ENCODE data around the gene TMTC3.

The TMTC3 gene

GRCh38 chr12:88227263-88227662, 85.2 kb downstream of the TMTC3 start:
- no peak for DNase-seq (ENCODE audit: low read depth)

DNA sequence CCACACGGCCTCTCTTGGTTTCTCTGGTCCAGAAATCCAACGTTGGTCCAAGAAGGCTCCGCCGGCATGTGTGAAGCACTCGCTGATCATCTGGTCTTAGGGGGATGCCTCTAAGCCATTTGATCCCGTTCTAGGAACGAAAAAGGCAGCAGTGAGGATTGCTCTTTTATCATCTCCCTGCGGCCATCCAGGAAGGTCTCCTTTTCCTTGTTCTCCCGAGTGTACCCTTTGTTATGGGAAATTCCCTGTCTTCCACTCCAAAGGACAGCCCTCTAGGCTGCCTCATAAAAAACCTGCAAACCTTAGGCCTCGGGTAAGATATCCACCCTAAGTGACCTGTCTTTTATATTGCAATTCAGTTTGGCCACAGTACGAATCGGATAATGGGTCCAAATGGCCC, 85.8 kb downstream of the TMTC3 start:
- DNase-seq (ENCODE audit: low read depth), result no peak

GRCh38 chr12:88228720-88229119, 86.6 kb downstream of the TMTC3 start:
- no peak for DNase-seq (ENCODE audit: low read depth)

- DNase-seq (ENCODE audit: low read depth), result no peak
Measured at GRCh38 chr12:88230271-88230670, 88.2 kb downstream of the TMTC3 start.

GRCh38 chr12:88235183-88235833, 93.2 kb downstream of the TMTC3 start:
- DNase-seq (ENCODE audit: low read depth), result no peak

GRCh38 chr12:88237954-88238353, 95.8 kb downstream of the TMTC3 start:
- DNase-seq (ENCODE audit: low read depth), result no peak

DNA sequence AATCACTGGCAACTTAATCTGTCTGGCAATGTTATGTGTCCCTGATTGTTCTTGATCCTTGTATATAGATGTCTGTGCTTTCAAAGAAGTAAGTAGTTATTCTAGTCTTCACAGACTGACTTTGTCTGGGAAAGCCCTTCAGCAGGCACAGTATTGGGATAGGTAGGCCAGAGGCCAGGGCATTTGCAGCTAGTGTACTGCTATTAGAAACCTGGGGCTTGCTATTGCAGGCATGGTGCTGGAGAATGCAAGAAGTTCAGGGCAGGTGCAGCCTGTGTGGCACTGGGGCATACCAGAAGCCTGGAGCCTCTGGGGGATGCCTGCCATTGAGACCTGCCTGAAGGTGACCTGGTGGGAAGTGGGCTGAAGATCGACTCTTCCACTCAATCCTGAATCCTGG, 96.3 kb downstream of the TMTC3 start:
- no peak for DNase-seq (ENCODE audit: low read depth)

DNA sequence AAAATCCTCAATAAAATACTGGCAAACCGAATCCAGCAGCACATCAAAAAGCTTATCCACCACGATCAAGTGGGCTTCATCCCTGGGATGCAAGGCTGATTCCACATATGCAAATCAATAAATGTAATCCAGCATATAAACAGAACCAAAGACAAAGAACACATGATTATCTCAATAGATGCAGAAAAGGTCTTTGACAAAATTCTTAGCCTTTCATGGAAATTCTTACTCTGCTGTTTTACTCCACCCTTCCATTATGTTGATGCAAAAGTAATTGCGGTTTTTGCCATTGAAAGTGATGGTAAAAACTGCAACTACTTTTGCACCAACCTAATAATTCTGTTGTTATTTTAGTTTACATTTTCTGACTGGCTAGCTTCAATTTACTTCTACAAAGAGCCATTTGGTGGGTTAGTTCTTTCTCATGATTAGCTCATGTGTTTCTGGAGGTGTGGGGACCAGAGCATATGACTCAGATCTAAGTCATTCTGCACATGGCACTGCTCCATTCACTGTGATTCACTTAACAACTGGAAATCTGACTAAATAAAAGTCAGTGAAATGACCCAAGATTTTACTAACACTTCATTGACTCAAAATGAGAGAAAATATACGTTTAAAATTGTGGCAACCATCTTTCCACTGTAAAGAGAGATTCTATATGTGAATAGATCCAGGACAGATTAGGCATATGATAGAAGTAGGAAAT, 99.9 kb downstream of the TMTC3 start:
- DNase-seq (ENCODE audit: low read depth), result no peak

DNA sequence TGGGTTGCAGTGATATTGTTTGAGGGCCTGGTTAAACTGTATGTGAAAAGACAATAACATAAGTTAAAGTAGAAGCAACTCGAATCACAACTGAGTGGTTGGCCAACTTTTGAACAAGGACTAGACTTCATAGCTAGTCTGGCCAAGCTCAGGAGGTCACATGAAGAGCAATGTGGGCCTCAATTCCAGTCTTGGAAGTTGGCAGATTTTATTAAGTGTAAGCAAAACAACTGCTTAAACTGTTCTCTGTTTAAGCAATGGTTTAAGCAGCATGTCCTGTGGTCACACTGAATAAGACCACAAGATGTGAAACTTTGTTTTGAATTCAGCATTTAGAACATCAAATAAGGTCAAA, 100.4 kb downstream of the TMTC3 start:
- no peak for DNase-seq (ENCODE audit: low read depth)

- no peak for DNase-seq (ENCODE audit: low read depth)
Measured at GRCh38 chr12:88242939-88243338, 100.8 kb downstream of the TMTC3 start.

DNA sequence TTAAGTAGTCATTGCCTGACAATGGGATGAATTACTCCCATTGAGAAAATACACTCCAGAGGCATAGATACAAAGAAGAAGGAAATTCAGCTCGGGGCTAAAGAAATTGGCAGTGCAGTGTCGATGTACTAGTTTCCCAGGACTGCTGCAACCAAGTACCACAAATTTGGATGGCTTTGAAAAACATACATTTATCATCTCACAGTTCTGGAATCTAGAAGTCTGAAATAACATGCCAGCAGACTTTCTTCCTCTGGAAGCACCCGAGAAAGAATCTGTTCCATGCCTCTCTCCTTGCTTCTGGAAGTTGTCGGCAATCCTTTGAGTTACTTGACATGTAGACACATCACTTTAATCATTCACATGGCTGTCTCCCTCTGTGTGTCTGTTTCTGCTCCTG, 101.9 kb downstream of the TMTC3 start:
- DNase-seq (ENCODE audit: low read depth), result no peak

GRCh38 chr12:88245905-88246304, 103.8 kb downstream of the TMTC3 start:
- DNase-seq (ENCODE audit: low read depth), result no peak

GRCh38 chr12:88247241-88247643, 105.1 kb downstream of the TMTC3 start:
- no peak for DNase-seq (ENCODE audit: low read depth)

GRCh38 chr12:88248606-88249005, 106.5 kb downstream of the TMTC3 start:
- DNase-seq (ENCODE audit: low read depth), result no peak
